HepG2 (cell line): ENCODE data around the gene MTA3. TPM values are rescaled to one million over a fixed set of nuclear protein-coding genes. Genes with fewer than 3 reads are reported as not detected.

Experiments
- POGZ ChIP-seq: sonication (generic); formaldehyde crosslinking; IDR thresholded peaks from 2 replicates; pipeline ENCODE4 v1.4.0; 2020; ENCODE audit warnings: mild to moderate bottlenecking, missing genetic modification reagents
- RXRA ChIP-seq: sonication (generic); formaldehyde crosslinking; IDR thresholded peaks from 2 replicates; pipeline ENCODE4 v1.5.1; 2020; ENCODE audit warnings: missing genetic modification reagents
- SOX6 ChIP-seq, 2 experiments: fragments of 450-650 bp in 1 of 2; sonication (generic) in 1 of 2; formaldehyde crosslinking in 1 of 2; IDR thresholded peaks; 2 replicates each; pipeline versions ENCODE4 v1.4.0 to v1.6.1; 2017 to 2020; ENCODE audit warnings: antibody characterized with exemption in 1 of 2, mild to moderate bottlenecking in 1 of 2, missing genetic modification reagents in 1 of 2
- ZMYM4 ChIP-seq: sonication (generic); formaldehyde crosslinking; IDR thresholded peaks from 2 replicates; pipeline ENCODE4 v1.8.1; 2023; ENCODE audit warnings: mild to moderate bottlenecking, missing genetic modification reagents
- ZNF678 ChIP-seq: sonication (generic); formaldehyde crosslinking; IDR thresholded peaks from 2 replicates; pipeline ENCODE4 v1.4.0; 2020; ENCODE audit warnings: mild to moderate bottlenecking, missing genetic modification reagents
- ZNF83 ChIP-seq: sonication (generic); formaldehyde crosslinking; IDR thresholded peaks from 2 replicates; pipeline ENCODE4 v1.4.0; 2020; ENCODE audit warnings: missing genetic modification reagents, mild to moderate bottlenecking, borderline replicate concordance
- ZSCAN9 ChIP-seq: IDR thresholded peaks from 2 replicates; pipeline ENCODE4 v1.6.1; 2016; ENCODE audit warnings: borderline replicate concordance
- polyA plus RNA-seq, 8 experiments: library from polyadenylated mRNA; depleted of rRNA in 3 of 8; stranded (reverse) in 7 of 8; unstranded in 1 of 8; fragments of >200 nt; fragmentation: Illumina TruSeq in 4 of 8; extraction: Trizol in 4 of 8; gene quantifications; 2 replicates each; pipeline versions ENCODE4 v1.2.1 to v1.2.3, GENCODE V29; 2011 to 2016; ENCODE audit warnings: low read depth in 4 of 8, missing spikeins in 1 of 8, mixed read lengths in 1 of 8; ENCODE audit not compliant: insufficient read depth in 1 of 8
- total RNA-seq, 5 experiments: library from RNA; depleted of rRNA; stranded (reverse); fragments of >200 nt; fragmentation: Illumina TruSeq; extraction: Trizol; gene quantifications; 2 replicates each; pipeline ENCODE4 v1.2.3, GENCODE V29; 2016; ENCODE audit warnings: low read depth in 1 of 5
- TF ChIP-seq, protein P1 (sequence below): IDR thresholded peaks from 2 replicates; pipeline ENCODE4 v1.6.1; 2016; ENCODE audit warnings: low read depth, borderline replicate concordance
- TF ChIP-seq, protein P2 (sequence below), 2 experiments: sonication (generic) in 1 of 2; formaldehyde crosslinking in 1 of 2; IDR thresholded peaks; 2 replicates each; pipeline versions ENCODE4 v1.4.0 to v1.6.1; 2016 to 2020; ENCODE audit warnings: borderline replicate concordance in 1 of 2, low read depth in 1 of 2, mild to moderate bottlenecking in 1 of 2, missing genetic modification reagents in 1 of 2

The MTA3 gene
- total and polyA plus RNA-seq, 2 of the 13 experiments (the other 11 are each of a cell fraction or from before 2014, with no cell fraction given) = 48.8 to 77.8 TPM

DNA sequence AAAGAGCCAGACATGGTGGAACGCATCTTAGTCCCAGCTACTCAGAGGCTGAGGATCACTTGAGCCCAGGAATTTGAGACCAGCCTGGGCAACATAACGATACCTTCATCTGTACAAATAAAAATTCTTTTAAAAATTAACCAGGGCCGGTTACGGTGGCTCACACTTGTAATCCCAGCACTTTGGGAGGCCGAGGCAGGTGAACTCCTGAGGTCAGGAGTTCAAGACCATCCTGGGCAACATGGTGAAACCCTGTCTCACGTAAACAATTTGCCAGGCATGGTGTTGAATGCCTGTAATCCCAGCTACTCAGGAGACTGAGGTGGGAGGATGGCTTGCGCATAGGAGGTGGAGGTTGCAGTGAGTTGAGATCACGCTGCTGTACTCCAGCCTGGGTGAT, 48.8 kb upstream of the MTA3 start (continued):
- TF ChIP-seq POGZ (CRISPR knock-in tag) = peak; percentile 54
- TF ChIP-seq, protein P1, sequence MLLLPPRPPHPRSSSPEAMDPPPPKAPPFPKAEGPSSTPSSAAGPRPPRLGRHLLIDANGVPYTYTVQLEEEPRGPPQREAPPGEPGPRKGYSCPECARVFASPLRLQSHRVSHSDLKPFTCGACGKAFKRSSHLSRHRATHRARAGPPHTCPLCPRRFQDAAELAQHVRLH (CRISPR knock-in tag) = peak; percentile 54; the same call in 1 of the 2 replicates
- TF ChIP-seq ZNF678 (CRISPR knock-in tag) = no peak
- TF ChIP-seq, protein P2, sequence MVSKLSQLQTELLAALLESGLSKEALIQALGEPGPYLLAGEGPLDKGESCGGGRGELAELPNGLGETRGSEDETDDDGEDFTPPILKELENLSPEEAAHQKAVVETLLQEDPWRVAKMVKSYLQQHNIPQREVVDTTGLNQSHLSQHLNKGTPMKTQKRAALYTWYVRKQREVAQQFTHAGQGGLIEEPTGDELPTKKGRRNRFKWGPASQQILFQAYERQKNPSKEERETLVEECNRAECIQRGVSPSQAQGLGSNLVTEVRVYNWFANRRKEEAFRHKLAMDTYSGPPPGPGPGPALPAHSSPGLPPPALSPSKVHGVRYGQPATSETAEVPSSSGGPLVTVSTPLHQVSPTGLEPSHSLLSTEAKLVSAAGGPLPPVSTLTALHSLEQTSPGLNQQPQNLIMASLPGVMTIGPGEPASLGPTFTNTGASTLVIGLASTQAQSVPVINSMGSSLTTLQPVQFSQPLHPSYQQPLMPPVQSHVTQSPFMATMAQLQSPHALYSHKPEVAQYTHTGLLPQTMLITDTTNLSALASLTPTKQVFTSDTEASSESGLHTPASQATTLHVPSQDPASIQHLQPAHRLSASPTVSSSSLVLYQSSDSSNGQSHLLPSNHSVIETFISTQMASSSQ (IDR thresholded peaks at IDR 0.05; ENCODE audit: low read depth) = peak; percentile 68
- TF ChIP-seq, protein P2 (CRISPR knock-in tag; IDR thresholded peaks at IDR 0.05; ENCODE audit: borderline replicate concordance) = no peak; the same call in 1 of the 2 replicates
- TF ChIP-seq RXRA = peak; percentile 54; the same call in 1 of the 2 replicates
- TF ChIP-seq ZNF83 (CRISPR knock-in tag) = no peak
- TF ChIP-seq ZMYM4 (CRISPR knock-in tag) = peak; percentile 57
- no peak for TF ChIP-seq ZSCAN9 (CRISPR knock-in tag)
- no peak for TF ChIP-seq SOX6 (IDR thresholded peaks at IDR 0.05)
- 0 out of 2 replicates have a peak, but pooled peaks have one; percentile 19 for TF ChIP-seq SOX6 (CRISPR knock-in tag; IDR thresholded peaks at IDR 0.05)
